GM18873 (cell line): ENCODE results near the gene PTPRM.

ENCODE experiments used
- ATAC-seq: cut with Tn5 transposase; IDR thresholded peaks from one replicate; pipeline ENCODE4 v1.9.1; 2021; ENCODE audit warnings: mild to moderate bottlenecking, moderate library complexity, moderate number of reproducible peaks; ENCODE audit not compliant: unreplicated experiment, low FRiP score

The PTPRM gene

DNA sequence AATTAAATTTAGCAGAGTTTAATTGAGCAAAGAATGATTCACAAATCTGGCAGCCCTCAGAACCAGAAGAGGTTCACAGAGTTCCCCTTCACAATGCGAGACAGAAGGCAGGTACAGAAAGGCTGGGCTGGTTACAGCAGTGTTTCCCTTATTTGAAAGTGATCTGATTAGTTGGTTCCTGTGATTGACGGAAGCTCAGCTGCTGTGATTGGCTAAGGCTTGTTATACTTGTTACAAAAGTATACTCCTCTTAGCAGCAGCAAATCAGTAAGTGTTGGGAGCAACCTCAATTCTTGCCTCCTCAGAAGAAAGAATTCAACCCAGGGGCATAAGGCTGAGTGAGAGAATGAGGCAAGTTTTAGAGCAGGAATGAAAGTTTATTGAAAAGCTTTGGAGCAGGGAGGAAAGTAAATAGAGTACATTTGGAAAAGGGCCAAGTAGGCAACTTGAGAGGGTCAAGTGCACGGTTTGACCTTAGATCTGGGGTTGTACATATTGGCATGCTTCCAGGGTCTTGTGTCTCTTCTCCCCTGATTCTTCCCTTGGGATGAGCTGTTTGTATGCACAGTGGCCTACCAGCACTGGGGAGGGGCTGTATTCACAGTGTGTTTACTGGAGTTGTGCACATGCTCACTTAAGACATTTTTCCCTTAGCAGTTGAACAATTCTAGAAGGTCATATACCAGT is 610.4 kb downstream of the PTPRM start:
- no peak for ATAC-seq

DNA sequence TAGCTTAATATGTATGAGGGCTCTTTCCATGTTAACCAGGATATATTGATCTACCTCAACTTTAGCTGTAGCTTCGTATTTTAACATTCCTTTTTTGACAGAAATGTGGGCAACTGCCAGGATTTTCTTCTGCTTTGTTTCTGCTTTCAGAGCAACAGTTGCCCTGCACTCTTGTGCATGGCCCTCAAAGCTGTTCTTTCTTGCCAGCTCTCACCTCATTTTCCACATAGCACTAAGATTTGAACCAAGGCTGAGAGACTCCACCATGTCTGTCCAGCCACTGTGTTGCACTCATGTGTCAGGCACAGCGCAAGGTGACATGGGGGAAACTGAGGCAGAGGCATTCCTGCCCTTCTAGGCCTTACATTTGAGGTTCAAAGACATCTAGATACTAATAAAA is 619.3 kb downstream of the PTPRM start:
- no peak for ATAC-seq

DNA sequence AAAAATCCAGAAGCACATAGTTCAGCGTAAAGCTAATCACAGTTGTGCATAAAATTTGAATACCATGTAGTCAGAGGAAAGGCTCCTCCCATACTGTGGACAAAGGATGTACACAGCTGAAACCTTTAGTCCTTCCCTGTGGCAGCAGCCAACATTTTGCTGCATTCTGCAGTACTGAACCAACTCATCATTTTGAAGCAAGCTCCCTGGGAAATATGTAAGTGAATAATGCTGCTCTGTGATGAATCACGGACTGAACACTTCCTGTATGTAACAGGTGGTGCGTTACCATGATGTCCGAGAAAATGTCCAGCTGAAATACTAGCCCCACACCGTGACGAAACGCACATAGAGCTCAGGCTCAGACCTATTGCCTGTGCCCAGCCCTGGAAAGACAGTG is 621.1 kb downstream of the PTPRM start:
- no peak for ATAC-seq

DNA sequence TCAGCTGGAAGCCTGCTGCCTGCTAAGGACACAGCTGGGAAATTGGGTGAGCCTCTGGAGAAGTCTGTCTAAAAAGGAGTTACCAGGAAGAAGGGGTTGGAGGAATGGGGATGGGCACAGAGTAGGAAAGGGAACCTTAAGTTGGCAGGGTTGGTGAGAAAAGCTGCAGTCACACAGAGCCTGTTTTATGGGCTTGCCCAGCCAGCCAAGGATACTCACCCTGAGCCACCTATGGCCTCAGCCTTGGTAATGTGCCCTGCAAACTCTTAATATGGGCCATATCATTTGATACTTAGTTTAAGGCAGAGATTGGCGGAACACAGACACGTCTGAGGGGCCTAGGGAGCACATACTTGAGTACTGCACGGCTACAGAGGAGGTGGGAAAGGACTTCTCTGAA is 623.9 kb downstream of the PTPRM start:
- ATAC-seq, result no peak

DNA sequence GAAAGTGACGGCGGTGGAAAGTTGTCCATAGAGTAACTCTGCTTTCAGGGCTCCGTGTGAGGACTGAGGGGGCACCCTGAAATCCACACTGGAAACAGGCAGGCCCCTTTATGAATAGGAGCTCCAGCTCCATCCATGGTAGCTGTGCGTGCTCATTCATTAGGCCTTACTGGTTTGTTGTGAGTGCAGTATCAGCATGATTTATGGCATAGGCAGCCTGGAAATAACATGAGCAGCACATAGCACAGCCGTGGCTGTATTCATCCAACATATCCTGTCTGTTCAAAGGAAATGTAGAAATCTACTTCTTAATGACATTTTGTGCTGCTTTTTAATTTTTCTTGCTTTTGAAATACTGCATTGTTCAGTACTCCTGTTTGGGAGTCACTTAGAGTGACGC is 627.3 kb downstream of the PTPRM start:
- no peak for ATAC-seq

DNA sequence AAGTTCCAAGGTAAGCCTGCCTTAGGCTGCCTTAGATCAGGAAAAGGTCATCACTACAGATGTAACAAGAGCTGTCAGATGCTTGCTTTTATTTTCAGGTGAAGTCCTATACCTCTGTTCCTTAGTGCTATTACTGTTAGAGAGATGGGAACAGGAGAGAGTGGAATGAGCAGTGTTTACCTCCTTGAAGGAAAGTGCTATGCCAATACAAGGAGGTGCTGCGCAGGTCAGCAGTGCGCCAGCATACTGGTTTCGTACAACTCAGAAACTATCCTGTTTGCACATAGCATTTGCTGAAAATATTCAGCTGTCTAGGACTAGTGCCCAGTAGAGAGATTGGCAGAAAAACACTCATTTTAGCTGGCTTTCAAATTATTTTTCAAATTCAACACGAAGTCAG is 629.1 kb downstream of the PTPRM start:
- no peak for ATAC-seq

DNA sequence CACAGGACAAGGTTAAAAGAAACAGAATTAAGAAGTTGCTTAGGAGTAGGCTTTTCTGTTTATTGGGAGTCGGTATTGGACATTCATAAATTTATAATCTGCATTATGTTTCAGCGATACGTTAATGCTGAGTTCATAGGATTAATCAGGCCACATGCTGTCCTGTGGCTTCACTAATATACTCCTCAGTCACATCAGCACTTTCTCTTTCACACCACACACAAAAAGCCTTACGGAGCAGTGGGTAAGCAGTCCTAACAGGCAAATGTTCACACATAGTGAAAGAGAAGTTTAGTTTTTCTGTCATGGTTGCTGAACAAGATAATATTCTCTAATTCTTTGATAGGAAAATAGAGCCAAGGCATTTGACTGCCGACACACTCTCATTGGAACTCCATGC is 630.4 kb downstream of the PTPRM start:
- no peak for ATAC-seq

DNA sequence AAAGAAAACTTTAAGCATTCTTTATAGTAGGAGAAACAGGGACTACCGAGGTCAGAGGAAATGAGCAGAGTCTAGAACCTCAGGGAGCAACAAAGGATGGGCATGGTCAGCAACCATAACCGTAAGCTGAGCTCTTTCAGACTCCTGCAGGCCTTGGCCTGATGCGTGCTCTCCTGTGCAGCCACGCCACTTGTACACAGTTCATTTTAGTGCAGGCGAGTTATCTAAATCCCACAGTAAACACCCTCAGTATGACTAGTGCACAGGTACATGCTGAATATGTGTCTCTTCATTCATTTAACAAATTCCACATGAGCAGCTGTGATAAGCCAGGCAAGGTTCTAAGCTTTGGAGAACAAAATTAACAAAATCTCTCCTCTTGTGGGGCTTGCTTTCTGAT is 640.9 kb downstream of the PTPRM start:
- no peak for ATAC-seq

DNA sequence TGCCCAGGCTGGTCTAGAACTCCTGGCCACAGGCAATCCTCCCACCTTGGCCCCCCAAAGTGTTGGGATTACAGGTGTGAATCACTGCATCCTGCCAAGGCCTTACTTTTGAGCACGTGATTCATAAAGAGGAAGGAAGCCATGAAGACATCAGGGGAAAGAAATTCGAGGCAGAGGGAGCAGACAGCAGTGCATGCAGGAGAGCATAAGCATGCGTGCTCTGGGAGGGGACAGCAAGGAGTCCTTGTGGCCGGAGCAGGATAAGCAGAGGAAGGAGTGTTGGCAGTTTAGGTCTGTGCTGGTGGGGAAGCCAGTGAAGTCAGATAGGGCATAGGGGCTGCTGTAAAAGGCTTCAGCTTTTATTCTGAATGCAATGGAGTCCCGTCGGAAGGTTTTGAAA is 641.6 kb downstream of the PTPRM start:
- ATAC-seq, result no peak

DNA sequence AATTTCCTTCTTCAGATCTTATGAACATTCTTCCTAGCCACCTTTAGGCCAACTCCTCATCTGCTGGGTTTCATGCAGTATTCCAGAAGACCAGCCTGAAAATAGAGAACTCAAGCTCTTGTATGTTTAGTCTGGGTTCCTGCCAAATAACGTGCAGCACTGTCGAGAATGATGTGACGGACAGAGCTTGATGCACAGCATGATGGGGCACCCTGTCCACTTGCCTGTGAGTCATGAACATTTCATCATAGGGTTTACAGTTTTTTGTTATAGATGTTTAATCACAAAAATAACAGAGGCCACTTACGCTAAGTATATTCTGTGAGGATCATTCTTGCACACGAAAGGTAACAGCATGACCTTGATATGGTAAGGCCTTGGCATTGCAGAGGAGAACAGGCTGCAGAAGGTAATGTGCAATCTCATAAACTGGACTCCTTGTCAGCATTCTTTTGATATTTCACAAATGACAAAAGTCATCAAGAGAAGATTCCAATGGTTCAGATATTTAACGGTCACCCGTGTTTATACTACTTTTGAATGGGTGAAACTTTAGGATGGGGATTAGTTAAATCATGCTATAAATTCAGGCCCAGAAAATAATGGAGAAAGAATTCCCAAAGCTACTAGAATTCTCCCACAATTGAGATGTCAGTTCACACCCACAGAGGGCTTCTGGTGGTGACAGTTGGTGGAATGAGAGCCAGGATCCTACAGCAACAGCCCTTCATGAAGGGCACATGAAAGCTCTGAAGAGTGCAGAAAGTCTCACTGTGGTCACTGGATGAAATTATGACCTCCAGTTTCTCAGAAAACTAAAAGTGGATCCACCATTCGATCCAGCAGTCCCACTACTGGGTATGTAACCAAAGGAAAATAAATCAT is 646.0 kb downstream of the PTPRM start:
- no peak for ATAC-seq

DNA sequence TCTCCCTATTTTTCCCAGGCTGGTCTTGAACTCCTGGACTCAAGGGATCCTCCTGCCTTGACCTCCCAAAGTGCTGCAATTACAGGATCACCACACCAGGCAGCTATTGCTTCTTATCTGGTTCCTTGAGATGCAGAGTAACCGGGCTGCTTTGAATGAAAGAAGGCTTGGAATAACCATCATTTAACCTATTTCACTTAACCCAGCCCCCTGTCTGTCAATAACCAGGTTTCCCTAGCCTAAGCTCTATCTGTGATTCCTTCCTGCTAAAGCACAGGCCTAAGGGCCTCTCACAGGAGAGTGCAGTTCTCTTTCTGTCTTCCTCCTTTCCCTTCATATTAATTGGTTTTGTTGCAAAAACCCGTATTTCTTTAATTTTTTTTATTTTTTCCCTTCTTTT is 648.6 kb downstream of the PTPRM start:
- ATAC-seq, result no peak

DNA sequence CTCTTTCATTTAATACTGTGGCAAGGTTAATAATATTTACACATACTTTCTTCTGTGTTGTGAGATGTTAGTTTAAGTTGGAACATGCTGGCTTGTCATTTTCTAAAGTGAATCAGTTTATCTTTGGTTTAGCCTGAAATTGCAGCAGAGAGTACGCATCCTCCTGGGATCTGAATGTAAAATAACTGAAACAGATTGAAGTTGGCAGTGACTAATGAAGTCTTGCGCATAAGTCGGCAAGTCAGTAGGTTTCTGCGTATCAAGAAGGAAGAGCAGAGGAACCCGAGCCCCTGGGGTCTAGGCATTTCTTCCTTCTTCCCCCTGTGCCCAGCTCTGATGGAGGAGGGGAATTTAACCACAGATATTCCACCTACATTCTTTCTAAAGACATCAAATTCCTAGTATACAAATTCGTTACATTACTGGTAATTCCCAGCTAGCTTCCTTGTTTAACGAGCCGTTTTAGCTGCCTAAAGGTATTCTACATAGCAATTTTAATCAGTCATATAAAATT is 650.0 kb downstream of the PTPRM start:
- ATAC-seq, result no peak

DNA sequence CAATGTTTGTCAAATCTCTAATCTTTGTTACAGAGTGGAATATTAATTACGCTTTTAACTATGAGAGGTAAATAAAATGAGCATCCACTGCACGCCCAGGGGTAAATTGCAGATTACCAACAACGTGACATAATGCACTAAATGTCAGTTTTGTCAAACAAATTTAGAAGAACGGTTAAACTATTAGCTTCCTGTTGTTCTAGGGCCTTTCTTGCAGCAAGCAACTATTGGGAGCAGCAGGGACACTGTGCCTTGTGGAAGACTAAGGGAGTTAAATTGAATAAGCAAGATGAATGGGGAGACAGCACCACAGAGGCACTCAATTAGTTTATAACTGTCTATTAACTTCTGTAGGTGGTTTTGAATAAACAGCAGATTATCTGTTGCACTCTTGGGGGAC is 651.1 kb downstream of the PTPRM start:
- ATAC-seq, result no peak

DNA sequence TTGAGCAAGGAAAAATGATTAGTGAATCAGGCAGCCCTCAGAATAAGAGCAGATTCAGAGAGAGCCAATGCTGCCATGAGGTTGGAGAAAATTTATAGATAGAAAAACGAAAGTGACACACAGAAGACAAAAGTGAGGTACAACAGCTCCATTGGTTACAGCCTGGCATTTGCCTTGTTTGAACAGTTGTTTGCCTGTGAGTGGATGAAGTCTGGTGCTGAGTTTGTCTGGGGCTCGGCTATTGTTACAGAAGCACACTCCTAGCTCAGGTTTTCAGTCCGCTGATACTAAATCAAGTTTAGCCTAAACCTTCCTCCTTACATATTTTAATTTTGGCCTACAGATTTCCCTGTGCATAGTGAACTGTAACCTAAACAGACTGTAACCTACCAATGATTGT is 654.3 kb downstream of the PTPRM start:
- no peak for ATAC-seq

DNA sequence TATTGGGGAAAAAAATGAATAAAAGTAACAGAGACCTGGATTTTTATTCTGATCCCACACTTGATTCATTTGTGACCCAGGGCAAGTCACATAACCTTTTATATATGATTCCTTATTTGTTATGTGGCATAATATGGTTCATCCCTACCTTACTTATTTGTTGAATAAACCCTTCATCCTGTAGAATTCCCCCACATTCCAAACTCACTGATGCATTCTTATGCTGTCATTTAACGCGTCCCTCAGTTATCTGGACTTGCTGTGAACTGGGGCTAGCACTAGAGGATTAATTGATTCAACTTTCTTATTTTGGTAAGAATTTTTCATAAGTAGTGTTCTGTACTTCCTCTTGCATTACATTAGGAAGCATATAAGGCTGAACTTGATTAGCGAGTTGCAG is 657.5 kb downstream of the PTPRM start:
- ATAC-seq, result no peak

DNA sequence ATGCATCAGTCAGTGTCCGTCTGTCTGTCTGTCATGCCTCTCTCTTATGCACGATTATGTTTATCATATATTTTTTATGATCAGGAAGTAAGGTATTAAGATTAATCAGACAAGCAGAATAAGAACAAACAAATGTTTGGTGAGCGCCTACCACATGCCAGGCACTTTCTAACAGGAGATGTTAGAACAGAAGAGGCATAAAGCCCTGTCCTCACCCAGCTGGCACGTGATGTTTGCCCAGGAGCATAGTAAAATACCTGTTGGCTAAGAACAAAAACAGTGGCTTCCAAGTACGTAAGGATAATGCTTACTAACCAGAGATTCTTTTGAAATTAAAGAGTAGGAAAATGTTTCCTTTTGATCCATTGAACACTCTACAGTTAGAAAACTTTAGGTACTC is 661.9 kb downstream of the PTPRM start:
- ATAC-seq, result no peak

DNA sequence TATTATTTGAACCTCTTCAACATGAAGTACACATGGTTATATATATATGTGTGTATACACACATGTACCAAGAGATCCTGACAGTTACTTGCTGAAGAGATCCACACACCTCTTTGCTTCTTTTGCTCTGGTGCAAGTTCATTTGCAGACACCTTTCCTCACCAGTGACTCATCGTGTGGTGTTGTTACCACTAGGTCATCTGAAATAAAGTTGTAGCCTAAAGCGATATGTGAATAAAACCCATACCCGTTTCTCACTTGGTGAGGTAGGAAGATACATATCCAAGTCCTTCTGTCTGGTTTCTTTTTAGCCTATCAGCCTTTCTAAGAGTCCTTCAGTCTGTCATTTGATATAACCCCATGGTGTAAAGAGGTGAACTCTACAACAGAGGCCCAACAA is 662.7 kb downstream of the PTPRM start:
- no peak for ATAC-seq

DNA sequence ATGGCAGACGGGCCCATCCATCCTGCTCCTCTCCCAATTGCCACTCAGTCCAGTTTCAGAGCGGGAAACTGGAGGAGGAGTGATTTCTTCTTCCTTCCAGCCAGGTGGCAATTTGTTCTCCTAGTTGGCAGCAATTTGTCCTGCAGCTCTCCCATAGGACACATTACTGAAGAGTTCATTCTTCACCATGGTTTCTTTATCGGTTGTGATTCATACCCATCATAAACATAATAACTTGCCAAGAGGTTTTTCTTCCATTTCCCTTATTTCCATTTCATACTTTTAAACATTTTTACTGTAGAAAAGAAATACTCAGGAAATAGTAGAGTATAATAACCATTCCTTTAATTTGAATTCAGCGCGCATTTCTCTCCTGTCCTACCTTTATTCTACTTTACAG is 664.2 kb downstream of the PTPRM start:
- ATAC-seq, result no peak

DNA sequence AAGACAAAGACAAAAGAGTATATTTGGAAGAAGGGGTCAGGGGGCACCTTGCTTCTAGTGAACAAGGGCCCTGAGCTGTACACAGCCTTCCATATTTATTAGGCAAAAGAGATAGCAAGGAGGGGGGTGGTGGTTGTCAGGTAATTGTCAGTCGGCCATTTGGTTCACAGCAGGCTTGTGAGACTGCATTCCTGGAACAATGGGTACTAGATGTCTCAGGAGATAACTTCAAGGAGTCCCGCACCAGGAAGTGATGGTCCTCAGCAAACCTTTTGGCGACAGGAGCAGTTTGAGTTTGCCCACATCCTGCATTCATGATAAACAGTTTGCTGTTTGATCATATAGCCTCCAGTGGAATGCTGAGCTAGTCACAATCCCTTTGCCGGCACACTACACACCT is 665.7 kb downstream of the PTPRM start:
- no peak for ATAC-seq

DNA sequence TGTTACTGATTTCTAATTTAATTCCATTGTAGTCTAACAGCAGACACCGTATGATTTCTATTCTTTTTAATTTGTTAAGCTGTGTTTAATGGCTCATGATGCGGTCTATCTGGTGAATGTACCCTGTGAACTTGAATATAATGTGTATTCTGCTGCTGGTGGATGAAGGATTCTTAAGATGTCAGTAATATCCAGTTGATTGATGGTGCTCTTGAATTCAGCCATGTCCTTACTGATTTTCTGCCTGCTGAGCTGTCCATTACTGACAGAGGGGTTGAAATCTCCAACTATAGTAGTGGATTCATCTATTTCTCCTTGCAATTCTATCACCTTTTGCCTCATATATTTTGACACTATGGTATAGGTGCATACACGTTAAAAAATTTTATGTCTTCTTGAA is 668.8 kb downstream of the PTPRM start:
- ATAC-seq, result no peak

DNA sequence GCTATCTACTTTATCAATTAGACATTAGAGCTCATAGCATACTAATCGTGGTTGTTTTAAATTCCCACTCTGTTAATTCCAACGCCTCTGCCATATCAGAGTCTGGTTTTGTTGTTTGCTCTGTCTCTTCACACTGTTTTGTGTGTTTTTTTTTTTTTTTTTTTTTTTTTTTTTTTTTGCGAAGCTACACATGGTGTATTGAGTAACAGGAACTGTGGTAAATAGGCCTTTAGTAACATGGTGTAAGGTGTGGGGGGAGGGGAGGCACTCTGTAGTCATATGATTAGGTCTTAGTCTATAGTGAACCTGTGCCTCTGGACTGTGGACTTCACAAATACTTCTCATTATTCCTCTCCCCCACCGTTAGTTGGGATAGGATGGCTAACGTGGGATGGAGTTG is 671.4 kb downstream of the PTPRM start:
- ATAC-seq, result no peak

DNA sequence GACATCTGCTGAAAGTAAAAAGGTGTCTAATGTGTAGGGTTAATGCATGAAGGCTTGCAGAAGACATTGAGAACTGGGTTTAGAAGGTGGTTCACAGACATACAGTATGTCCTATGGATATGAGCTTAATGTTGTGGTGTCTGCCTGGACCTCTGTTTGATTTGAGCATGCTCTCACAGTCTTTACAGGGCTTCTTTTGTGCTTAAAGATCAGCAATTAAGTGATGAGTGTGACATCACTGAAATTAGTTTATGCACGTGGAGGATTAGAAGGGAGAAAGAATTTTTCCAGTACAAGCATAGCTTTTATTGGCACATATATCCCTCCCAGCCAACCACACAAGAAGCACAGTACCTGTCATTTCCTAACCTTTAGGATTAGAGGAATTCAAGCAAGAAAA is 674.6 kb downstream of the PTPRM start:
- ATAC-seq, result no peak
